Bronchial epithelial cell (primary cell): Measurements from ENCODE around the gene AKNAD1. TPM values are rescaled to one million over a fixed set of nuclear protein-coding genes. Genes with fewer than 3 reads are reported as not detected.

ENCODE experiments used
- DNase-seq: peaks from one replicate; pipeline ENCODE4 v3.0.0-alpha.2; 2010; ENCODE audit warnings: low read depth
- FAIRE-seq: peaks from 2 replicates; lab custom pipeline; 2011; peaks lifted over from hg19 to GRCh38; lab: Jason Lieb, UNC
- H3K27me3 ChIP-seq: 2 replicates; pipeline ENCODE4 v1.5.1; 2011; ENCODE audit warnings: low read length; ENCODE audit not compliant: control insufficient read depth, insufficient read depth
- H3K36me3 ChIP-seq: 2 replicates; pipeline ENCODE4 v1.5.1; 2011; ENCODE audit warnings: low read length; ENCODE audit not compliant: control insufficient read depth, insufficient read depth
- H3K4me3 ChIP-seq: 2 replicates; pipeline ENCODE4 v1.5.1; 2011; ENCODE audit warnings: mild to moderate bottlenecking, low read depth, low read length, control low read depth
- total RNA-seq: library from RNA; depleted of rRNA; stranded (reverse); fragments of >200 nt; gene quantifications from 2 replicates; pipeline ENCODE4 v1.2.1, GENCODE V29; 2014
- TF ChIP-seq, protein P1 (sequence below): IDR thresholded peaks from 2 replicates; pipeline ENCODE4 v1.5.1; 2011; ENCODE audit warnings: mild to moderate bottlenecking, moderate library complexity, low read length, control low read depth, inconsistent platforms; ENCODE audit not compliant: insufficient read depth, severe bottlenecking

AKNAD1 gene
- total RNA-seq, 1 donor from 2014 or later, result not detected

GRCh38 chr1:108865316-108865910 is 8.5 kb upstream of the AKNAD1 start:
- FAIRE-seq, result no peak
- no peak for DNase-seq
- no peaks in the 10 kb centered on the region for H3K36me3 ChIP-seq
- no peaks in the 10 kb centered on the region for H3K27me3 ChIP-seq
- H3K4me3 ChIP-seq, result no peak overlapping the region
- TF ChIP-seq, protein P1, sequence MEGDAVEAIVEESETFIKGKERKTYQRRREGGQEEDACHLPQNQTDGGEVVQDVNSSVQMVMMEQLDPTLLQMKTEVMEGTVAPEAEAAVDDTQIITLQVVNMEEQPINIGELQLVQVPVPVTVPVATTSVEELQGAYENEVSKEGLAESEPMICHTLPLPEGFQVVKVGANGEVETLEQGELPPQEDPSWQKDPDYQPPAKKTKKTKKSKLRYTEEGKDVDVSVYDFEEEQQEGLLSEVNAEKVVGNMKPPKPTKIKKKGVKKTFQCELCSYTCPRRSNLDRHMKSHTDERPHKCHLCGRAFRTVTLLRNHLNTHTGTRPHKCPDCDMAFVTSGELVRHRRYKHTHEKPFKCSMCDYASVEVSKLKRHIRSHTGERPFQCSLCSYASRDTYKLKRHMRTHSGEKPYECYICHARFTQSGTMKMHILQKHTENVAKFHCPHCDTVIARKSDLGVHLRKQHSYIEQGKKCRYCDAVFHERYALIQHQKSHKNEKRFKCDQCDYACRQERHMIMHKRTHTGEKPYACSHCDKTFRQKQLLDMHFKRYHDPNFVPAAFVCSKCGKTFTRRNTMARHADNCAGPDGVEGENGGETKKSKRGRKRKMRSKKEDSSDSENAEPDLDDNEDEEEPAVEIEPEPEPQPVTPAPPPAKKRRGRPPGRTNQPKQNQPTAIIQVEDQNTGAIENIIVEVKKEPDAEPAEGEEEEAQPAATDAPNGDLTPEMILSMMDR, result no peak

GRCh38 chr1:108863984-108864383 is 7.1 kb upstream of the AKNAD1 start:
- no peak overlapping the region for H3K4me3 ChIP-seq
- no peaks in the 10 kb centered on the region for H3K27me3 ChIP-seq
- DNase-seq (no peak), FAIRE-seq (no peak)
- TF ChIP-seq, protein P1, result no peak
- H3K36me3 ChIP-seq, result no peaks in the 10 kb centered on the region

DNA sequence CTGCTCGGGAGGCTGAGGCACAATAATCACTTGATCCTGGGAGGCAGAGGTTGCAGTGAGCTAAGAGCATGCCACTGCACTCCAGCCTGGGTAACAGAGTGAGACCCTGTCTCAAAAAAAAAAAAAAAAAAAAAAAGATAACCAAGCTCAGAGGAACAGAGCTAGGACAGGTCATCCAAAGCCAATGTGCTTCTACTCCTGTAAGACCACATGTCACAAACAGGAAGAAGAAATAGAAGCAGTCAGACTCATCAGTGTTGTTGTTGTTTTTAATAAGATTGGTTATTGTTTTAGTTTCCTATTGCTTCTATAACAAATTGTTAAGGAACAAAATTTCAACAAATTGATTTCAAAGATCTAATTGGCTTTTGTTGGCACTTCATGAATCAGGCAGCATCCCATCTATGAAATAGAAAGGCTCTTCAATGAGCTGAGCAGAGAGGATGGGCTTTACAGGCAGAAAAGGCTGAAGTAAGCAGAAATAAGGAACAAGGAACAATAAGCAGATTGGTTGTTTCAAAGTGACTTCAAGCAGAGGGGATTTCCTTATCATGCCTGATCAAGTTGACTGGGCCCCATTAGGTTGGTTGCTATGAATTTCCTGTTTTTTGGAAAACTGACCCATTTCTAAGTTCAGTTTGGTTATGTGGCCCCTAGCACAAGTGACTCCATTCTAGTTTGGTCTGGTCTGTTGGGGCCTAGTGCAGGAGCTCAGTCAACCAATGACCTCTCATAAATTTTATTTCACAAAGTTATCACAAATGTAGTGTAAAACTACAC is 6.0 kb upstream of the AKNAD1 start:
- H3K27me3 ChIP-seq, result no peaks in the 10 kb centered on the region
- H3K4me3 ChIP-seq, result no peak overlapping the region
- no peaks in the 10 kb centered on the region for H3K36me3 ChIP-seq
- no peak for FAIRE-seq
- TF ChIP-seq, protein P1, result no peak
- no peak for DNase-seq

GRCh38 chr1:108862017-108862610 is 5.2 kb upstream of the AKNAD1 start:
- TF ChIP-seq, protein P1, result no peak
- no peaks in the 10 kb centered on the region for H3K27me3 ChIP-seq
- no peak overlapping the region for H3K4me3 ChIP-seq
- no peak for FAIRE-seq
- no peaks in the 10 kb centered on the region for H3K36me3 ChIP-seq
- no peak for DNase-seq

DNA sequence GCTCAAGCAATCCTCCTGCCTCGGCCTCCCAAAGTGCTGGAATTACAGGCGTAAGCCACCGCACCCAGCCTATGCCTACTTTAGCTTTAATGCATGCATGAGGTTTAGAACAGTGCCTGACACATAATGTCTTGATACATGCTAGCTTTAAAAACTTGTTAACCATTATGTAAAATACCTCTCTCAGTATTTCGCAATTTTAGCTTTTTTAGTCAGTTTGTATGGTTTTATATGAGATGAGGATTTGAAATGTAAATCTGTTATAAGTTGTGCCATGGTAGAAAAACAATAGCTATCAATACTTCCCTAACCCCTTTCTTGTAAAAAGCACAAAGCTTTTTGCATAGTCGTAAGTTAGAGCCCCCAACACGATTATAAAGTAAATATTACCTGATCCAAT is 4.7 kb upstream of the AKNAD1 start:
- TF ChIP-seq, protein P1, result no peak
- FAIRE-seq (no peak), DNase-seq (no peak)
- H3K36me3 ChIP-seq, result no peaks in the 10 kb centered on the region
- H3K4me3 ChIP-seq, result no peak overlapping the region
- H3K27me3 ChIP-seq, result no peaks in the 10 kb centered on the region
